ENCODE data around the gene DHRS7B. TPM values are rescaled to one million over a fixed set of nuclear protein-coding genes. Genes with fewer than 3 reads are reported as not detected.

DHRS7B gene
- total RNA-seq, 2 donors from 2014 or later, result 13.6 to 19.0 TPM

Other genes with a start within 250 kb of the DHRS7B start
- 100 to 1,000 TPM; 136 to 142 TPM for gene USP22, start 84.0 kb upstream of the DHRS7B start, total RNA-seq
- gene TMEM11, start 87.2 kb downstream of the DHRS7B start, total RNA-seq, result 10 to 100 TPM; 18.5 to 18.7 TPM
- gene NATD1, start 126.4 kb downstream of the DHRS7B start, total RNA-seq, result 1 to 10 TPM; 7.8 to 8.8 TPM
- gene MAP2K3, start 157.7 kb downstream of the DHRS7B start, total RNA-seq, result 10 to 100 TPM; 47.7 to 83.4 TPM
- gene KCNJ12, start 249.4 kb downstream of the DHRS7B start, total RNA-seq, result 1 to 10 TPM; 6.8 to 6.9 TPM

Data from posterior vena cava (tissue), 2 donors.